Eye (tissue), 1 donor: ENCODE results near the gene BMP8B.
"Not testable (repeated sequence)": the region's sequence is repeated elsewhere in the genome, so short reads cannot be mapped to it uniquely, and the experiment has no call there.

Experiments used
- DNase-seq: peaks from one replicate; pipeline ENCODE4 v3.0.0-alpha.2; 2015

The BMP8B gene

DNA sequence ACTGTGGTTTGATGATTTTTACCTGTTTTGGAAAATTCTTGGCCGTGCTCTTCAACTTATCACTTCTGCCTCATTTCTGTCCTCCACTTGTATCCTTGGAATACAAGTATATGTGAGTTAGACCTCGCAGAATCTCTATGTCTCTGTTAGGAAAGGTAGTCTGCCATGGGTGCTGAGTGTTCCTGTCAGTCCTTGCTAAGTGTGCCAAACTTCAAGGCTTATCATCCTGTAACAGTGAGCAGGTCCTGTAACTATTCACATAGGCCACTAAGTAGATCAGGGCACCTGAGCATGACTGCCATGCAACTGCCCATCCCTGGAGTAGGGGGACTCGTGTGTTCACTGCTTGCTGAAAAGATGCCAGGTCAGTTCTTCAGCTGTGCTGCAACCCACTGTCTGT, 24.2 kb upstream of the BMP8B start:
- DNase-seq, result no peak

DNA sequence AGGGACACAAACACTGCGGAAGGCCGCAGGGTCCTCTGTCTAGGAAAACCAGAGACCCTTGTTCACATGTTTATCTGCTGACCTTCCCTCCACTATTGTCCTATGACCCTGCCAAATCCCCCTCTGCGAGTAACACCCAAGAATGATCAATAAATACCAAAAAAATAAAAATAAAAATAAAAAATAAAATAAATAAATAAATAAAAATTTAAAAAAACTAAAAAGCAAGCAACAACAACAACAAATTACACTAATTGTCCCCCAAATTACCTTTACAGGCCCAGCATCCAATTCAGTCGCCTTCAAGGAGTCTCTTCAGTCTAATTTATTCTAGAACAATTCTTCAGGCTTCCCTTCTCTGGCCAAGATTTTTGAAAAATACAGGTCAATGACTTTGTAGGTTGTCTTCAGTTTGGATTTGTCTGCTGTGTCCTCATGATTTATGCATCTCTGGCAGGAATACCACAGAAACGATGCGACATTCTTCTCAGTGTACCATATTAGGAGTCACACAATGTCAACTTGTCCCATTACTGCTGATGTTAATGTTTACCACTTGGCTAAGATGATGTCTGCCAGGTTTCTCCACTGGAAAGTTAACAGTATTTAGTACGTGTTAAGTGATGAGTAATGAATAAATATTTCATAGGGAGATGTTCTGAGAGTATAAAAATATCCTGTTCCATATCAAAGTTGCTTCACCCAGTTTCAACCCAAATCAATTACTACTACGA, 20.3 kb upstream of the BMP8B start:
- DNase-seq, result no peak

DNA sequence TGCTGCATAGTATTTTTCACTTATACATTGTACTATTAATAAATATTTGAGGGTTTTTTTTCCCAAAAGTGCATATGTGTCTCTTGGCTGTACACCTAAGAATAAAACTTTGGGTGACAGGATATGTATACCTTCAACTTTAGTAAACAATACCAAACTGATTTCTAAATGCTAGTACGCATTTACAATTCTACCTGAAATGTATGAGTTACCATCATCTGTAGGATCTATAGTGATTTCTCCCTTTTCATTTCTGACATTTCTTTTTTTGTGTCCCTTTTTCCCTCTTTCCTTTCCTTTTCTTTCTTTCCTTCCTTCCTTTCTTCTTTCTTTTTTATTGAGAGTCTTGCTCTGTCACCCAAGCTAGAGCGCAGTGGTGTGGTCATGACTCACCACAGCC, 16.7 kb upstream of the BMP8B start:
- no peak for DNase-seq

DNA sequence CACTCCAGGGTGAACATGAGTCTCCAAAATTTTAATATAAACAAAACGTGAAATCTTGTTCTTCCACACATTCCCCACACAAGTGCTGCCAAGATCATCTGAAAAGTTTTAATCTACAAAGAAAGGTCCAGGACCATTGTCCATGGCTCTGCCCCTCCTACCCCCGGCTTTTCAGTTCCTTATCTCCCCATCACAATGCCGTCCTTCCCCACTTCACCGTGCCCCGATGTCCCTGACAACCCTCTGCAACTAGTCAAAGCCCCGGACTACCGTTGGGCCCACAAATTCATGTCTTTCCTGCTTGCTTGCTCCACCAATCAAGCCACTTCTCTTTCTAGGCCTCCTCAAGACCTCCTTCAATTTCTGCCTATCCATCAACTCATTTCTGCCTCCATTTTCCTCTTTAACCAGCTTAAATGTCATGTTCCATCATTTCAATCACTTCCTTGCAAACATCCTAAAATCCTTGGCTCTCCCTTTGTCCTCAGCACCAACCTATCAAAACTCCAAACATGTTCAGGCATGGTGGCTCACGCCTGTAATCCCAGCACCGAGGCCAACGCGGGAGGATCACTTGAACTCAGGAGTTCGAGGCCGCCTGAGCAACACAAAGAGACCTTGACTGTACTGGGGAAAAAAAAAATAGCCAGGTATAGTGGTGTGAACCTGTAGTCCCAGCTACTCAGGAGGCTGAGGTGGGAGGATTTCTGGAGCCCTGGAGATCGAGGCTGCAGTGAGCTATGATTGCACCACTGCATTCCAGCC, 14.0 kb upstream of the BMP8B start:
- no peak for DNase-seq

DNA sequence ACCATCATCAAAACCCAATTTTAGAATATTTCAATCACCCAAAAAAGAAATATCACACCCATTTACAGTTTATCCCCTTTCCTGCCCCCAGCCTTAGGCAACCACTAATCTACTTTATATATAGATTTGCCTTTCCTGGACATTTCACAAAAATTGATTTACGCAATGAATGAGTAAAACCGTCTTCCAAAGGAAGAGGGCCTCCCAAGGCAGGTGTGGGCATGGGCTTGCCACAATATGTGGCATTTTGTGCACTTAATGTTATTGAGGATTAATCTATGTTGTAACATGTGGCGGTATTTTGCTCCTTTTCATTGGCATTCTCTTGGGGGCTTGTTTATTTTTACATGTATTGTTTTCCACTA, 11.8 kb upstream of the BMP8B start:
- DNase-seq, result no peak

DNA sequence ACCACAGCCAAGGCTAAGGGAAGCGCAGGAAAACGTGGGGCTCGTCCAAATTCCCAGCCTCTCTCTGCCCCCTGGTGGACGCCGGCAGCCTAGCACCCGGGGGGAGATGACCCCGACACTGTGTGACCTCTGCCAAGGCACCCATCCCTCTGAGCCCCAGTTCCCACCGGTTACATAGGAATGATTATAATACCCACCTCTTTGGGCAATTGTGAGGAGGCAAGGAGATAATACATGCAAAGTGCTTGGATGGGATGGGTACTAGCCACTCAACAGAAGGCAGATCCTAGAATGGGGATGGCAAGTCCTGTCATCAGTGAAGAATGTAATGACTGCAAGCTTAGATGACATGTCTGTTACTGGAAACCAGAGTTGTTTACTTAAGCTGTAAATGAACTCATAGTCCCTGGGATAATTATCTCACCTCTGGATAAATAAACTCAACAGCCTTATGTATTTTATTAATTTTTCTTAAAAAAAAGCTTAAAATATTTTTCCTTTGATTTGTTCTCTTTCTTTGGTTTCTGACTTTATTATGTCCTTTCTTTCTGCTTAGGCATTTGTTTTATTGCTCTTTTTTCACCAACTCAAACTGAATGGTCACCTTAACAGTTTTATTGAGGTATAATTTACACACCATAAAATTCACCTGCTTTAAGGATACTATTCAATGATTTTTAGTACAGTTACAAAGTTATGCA, 11.3 kb upstream of the BMP8B start:
- peak; percentile 74 for DNase-seq

DNA sequence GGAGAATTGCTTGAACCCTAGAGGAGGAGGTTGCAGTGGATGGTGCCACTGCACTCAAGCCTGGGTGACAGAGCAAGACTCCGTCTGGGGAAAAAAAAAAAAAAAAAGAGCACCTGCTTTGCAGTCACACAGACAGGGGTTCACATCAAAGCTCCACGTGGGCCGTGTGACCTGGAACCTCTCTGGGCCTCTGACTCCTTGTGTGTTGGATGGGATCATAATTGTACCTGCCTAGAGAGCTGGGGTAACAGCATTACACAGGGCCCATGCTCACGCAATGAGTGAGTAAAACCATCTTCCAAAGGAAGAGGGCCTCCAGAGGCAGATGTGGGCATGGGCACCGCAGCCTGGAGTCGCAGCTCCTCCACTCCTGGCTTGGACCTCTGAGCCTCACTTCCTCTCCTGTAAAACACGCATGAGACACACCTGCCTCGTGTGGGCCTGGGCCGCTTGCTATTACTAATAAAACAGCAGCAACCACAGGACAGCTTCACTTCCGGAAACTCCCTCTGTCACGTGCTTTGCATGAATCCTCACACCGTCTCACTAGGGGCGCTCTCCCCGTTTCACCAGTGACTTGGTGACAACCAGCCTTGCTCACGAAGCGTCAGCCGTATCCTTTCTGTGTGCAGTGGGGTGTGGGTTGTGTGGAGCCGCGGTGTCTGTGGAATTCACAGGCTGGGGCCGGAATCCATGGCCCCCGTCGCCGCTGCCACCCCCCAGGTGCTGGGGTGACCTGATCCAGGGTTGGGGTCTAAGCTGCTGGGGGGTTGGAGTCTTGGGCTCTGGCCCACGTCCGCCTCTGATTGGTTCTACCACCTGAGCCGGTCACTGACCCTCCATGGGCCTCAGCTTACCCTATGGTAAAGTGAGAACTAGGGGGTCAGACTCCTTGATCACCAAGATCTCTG, 10.4 kb upstream of the BMP8B start:
- DNase-seq, result peak; percentile 79

DNA sequence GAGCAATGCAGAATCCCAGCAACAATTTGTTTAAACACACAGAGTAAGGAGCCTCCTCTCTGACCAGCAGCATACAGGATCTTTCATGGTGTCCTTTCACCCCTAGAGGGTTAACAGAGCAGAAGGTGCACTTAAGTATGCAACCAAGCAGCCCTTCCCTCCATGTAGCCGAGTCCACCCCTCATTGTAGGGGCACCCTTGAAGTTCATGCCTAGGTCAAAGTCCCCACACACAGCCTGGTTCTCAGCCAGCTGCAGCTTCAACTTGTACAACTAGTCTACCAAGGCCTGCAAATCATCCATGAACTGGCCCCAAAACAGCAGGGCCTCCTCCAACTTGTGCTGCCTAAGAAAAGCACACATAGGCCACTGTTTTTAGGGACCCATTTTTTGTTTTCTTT, 7.0 kb upstream of the BMP8B start:
- DNase-seq, result no peak

DNA sequence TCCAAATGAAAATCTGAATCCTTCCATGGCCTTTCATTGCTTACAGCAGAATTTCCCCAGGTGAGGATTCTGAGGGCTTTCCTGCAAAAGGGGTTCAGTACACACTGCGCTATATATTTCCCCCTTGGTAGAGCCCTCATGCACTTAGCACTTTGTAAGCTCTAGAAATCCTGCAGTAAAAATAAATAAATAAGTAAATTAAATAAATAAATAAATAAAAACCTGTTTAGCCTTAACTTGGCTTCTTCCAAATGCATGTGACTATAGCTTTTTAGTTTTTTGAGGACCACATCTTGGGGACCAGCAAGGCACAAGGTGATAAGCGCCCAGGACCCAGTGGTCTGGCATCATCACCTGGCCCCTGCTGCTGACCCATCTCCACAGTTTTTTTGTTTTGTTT, 3.2 kb upstream of the BMP8B start:
- DNase-seq, result no peak

DNA sequence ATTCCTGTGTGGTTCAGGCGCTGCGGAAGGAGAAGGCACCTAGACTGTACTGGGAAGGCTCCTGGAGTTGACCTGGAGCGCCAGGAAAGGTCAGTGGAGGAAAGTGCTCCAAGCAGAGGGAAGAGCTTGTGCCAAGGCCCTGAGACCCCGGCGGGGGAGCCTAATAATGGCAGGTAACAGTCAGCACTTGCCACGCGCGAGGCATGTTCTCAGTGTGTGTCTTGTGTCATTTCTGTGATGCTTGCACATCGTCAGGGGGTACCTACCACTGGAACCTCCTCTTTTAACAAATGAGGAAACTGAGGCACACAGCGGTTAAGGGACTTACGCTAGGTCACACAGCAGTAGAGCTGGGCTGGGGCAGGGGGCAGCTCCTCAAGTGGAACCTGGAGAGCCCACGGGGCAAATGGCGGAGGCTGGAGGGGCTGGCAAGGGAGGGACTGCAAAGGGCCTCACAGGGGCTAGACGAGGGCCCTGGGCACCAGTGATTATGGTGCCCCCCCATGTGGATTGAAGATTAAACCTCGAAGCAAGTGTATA, 976 bp upstream of the BMP8B start:
- DNase-seq, result no peak

DNA sequence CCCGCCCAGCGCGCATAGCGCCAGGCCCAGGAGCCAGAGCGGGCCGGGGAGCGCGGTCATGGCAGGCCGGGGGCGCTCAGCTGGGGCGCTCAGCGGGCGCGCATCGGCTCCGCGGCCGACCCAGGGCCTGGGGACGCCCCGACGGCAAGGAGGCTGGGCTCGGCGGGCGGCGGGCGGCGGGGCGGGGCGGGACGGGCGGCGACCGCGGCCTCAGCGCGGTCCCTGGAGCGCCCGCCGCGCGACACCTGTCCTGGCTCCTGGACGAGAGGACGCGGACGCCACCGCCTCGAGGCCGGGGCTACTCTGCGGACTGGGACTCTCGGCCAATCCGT, 273 bp downstream of the BMP8B start:
- DNase-seq, result peak; percentile 23

DNA sequence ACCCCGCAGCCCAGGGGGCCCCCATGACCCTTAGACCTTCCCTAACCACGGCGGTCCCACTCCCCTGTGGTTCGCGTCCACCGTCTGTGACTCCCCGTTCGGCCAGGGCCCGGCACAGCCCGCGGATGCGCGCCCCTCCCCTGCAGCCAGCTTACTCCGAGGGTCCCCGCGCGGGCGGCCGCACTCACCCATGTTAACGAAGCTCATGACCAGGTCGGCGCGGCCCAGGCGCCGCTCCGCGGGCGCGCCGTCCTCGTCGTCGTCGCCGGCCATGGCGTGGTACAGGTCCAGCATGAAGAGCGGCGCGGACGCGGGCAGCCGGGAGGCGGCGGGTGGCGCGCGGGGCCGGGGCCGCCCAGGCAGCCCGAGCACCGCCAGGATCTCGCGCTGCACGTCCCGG, 701 bp downstream of the BMP8B start:
- DNase-seq, result not testable (repeated sequence)

DNA sequence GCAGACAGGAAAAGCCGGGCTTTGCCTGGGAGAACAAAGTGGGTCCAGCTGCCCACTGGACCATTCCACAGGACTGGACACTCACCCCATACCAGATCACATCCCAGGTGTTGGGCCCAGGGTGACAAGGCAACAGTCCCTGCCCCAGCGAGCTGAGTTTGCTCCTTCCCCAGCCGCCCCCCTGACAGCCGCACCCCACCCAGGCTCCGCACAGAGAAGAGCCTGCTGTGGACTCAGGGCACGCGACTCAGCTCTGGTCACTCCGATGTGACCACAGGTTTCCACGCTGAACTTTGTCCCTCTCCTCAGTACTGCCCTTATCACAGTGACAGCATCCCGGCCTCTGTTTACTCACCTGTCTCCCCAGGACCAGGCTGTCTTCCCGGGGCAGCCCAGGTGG, 1.2 kb downstream of the BMP8B start:
- DNase-seq, result no peak

DNA sequence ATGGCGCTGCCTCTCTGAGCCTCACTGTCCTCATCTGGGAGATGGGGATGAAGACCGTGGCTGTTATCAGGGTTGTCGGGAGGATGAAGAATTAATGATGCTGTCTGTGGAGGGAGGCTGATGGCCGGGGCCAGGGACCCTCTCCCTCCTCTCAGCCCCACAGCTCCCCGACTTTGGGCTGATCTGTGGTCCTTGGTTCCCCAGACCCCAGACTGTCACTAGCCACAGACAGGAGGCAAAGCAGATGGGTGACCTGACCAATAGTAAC, 1.6 kb downstream of the BMP8B start:
- not testable (repeated sequence) for DNase-seq

DNA sequence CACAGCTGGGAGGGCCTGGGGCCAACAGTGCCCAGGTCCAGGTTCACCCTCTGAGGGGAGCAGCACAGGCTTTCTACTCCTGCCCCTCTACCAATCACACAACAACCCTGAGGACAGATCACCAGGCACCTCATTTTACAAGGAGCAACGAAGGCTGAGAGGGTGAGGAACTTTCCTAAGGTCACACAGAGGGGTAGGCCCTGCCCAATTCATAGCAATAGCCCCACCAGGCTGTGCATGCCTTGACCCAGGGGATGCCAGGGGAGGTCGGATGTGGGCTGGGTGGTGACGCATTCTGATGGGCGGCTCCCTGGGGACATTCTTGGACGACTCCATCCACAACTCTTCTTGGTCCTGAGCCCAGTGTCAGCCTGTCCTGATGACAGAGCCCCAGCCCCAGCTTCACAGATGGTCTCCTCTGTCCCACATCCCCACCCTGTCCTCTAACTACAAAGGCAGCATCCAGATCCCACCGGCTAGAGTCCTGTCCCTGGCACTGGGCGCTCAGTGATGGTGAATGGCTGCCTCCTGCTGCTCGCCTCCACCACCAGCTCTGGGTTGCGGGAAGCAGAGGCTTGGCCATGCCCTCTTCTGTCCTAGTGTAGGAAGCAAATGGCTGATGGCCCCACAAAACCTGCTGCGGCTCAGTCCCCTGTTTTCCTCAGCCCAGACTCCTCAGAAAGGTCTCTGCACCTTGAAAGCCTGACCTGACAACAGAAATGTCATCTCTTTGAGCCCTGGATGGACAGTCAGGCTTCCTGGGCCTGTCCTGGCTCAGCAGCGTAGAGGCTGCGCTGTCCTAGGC, 2.2 kb downstream of the BMP8B start:
- not testable (repeated sequence) for DNase-seq

DNA sequence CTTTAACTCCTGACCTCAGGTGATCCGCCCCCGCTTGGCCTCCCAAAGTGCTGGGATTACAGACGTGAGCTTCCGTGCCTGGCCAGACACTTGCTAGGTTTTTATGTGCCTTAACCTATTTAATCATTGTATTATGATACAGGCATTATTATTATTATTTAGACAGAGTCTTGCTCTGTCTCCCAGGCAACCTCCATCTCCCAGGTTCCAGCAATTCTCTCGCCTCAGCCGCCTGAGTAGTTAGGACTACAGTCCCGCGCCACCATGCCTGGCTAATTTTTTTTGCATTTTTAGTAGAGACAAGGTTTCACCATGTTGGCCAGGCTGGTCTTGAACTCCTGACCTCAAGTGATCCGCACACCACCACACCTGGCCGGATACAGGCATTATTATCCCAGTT, 6.0 kb downstream of the BMP8B start:
- not testable (repeated sequence) for DNase-seq

DNA sequence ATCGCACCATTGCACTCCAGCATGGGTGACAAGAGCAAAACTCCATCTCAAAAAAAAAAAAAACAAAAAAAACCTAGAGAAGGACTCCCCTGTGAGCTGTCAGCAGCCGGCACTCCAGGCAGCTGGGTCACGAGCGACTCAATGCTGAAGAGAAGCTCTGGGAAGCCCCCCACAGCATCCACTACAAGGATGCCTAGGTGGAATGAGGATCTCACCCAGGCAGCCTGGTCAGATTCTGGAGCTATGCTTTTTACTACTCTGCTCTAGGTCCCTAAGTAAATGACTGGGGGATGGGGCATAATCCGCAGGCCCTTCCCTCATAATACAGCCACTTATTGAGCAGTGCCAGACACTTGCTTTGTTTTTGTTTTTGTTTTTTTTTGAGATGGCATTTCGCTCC, 6.6 kb downstream of the BMP8B start:
- DNase-seq, result no peak

DNA sequence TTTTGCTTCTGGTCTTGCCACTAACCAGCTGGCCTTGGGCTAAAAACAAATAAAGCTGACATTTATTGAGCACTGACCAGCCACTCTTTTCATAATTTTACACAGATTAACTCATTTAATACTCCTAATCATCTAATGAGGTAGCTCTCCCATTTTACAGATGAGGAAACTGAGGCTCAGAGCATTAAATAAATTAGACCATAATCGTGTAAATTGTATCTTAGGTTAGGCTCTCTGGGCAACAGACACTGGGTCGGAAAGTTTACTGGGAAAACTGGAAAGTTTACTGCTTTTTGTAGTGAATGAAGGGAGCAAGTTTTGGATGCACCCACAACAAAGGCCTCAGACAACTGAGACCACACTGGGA, 7.3 kb downstream of the BMP8B start:
- DNase-seq, result no peak

DNA sequence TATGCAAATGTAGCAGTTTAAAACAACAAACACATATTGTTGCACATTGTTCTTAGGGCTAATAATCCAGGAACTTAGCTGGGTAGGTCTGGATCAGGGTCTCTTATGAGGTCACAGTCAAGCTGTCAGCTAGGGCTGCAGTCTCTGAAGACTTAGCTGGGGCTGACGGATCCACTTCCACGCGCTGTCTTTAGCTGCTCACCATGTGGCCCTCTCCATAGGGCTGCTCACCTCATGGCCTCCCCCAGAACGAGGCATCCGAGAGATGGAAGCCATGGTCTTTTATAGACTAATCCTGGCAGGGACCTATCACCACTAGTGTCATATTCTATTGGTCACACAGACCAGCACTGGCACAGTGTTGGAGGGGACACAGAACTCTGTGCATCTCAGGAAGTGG, 8.8 kb downstream of the BMP8B start:
- DNase-seq, result no peak

DNA sequence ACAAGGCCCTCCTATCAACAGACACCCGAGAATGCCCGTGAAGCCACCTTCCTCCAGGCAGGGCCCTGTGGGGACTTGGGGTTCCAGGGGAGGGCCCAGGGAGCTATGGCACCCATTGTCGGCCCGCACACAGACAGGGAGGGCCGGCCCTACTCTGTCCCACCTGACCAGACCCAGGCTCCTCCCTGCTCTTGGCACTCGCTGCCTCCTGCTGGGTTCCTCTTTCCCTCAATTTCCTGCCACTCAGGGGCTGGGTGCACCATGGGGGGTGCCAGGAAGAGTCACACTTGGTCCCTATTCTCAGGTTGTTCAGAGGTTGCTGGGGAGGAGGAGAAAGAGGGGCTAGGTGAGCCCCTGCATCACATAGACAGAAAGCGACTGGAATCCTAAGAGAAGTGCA, 9.5 kb downstream of the BMP8B start:
- DNase-seq, result no peak

DNA sequence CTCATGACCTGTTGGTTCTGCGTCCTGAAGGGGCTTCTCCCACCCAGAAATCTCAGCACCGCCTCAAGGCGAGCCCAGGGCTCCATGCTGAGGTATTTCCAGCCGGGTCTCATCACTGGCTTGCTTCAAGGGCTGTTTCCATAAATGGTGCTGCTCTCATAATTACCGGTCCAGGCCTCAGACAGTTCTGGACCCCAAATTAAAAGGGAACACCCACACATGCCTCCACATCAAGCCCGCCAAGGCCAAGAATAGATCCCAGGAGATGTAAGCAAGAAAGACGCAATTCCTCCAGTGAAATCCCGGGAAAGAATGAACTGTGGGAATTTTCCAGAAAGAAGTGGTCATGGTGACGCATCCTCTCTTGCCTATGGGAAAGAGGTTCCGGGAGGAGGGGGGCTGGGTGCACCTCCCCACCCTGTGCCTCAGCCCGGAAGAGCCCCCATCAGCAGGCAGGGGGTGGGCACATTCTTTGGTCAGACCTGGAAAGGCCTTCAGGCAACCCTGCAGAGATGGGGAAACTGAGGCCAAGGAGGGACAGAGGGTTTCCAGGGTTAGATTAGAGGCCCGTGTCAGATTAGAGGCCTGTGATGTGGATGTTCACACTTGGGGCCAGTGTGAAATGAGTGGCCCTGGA, 10.1 kb downstream of the BMP8B start:
- not testable (repeated sequence) for DNase-seq

DNA sequence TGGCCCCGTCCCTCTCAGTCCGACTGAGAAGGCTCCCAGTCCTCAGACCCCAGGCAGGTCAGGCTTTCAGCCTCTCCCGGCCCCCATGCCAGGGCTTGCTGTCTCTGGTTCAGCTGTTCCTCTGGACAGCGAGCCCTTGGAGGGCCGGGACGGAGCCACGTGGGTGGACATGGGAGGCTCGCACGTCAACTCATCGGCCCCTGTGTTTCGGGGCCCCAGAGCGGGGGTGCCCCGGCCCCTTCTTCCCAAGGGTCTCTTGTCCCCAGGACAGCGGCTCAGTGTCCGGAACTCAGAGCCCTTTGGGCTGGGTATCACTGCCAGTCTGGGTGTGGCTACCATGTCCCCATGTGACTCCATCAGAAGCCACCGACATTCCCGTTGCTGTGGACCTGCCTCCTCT, 10.8 kb downstream of the BMP8B start:
- not testable (repeated sequence) for DNase-seq
